GM23338 (cell line): Measurements from ENCODE around the gene OR2A12. TPM values are rescaled to one million over a fixed set of nuclear protein-coding genes. Genes with fewer than 3 reads are reported as not detected.

Experiments used
- ATAC-seq: fragments of 200-7000 bp; cut with Tn5 transposase; 3 replicates; pipeline ENCODE4 v1.9.1; 2020
- DNase-seq: peaks from one replicate; pipeline ENCODE4 v3.0.0-alpha.2; 2015; ENCODE audit warnings: low spot score
- H2AFZ ChIP-seq: fragments of 200-600 bp; sonication (generic); 2 replicates; pipeline ENCODE4 v1.8.0; 2016; ENCODE audit warnings: antibody characterized with exemption, mild to moderate bottlenecking, moderate library complexity
- H3F3A ChIP-seq: fragments of 200-600 bp; sonication (generic); replicated peaks from 2 replicates; pipeline ENCODE4 v1.8.0; 2017; ENCODE audit warnings: antibody characterized with exemption, mixed run types, low read depth
- H3K27ac ChIP-seq: fragments of 200-600 bp; sonication (generic); 2 replicates; pipeline ENCODE4 v1.6.1; 2016; ENCODE audit warnings: low read depth
- H3K27me3 ChIP-seq: fragments of 200-600 bp; sonication (generic); 2 replicates; pipeline ENCODE4 v1.8.0; 2016; ENCODE audit warnings: mild to moderate bottlenecking, mixed run types, moderate library complexity; ENCODE audit not compliant: insufficient read depth
- H3K36me3 ChIP-seq: fragments of 200-600 bp; sonication (generic); 2 replicates; pipeline ENCODE4 v1.8.0; 2016; ENCODE audit warnings: mild to moderate bottlenecking; ENCODE audit not compliant: insufficient read depth
- H3K4me1 ChIP-seq: fragments of 200-600 bp; sonication (generic); 2 replicates; pipeline ENCODE4 v1.8.0; 2016; ENCODE audit warnings: mild to moderate bottlenecking, moderate library complexity; ENCODE audit not compliant: insufficient read depth
- H3K4me2 ChIP-seq: fragments of 200-600 bp; sonication (generic); 2 replicates; pipeline ENCODE4 v1.7.1; 2017; ENCODE audit warnings: mixed run types
- H3K4me3 ChIP-seq: fragments of 200-600 bp; sonication (generic); 2 replicates; pipeline ENCODE4 v1.6.1; 2016; ENCODE audit warnings: mixed run types
- H3K79me2 ChIP-seq: fragments of 200-600 bp; sonication (generic); replicated peaks from 2 replicates; pipeline ENCODE4 v1.8.0; 2017; ENCODE audit warnings: mild to moderate bottlenecking; ENCODE audit not compliant: insufficient read depth
- H3K9me2 ChIP-seq: fragments of 200-600 bp; sonication (generic); 2 replicates; pipeline ENCODE4 v1.8.0; 2017; ENCODE audit not compliant: insufficient read depth
- H4K20me1 ChIP-seq: fragments of 200-600 bp; sonication (generic); replicated peaks from 2 replicates; pipeline ENCODE4 v1.8.0; 2017; ENCODE audit warnings: mild to moderate bottlenecking; ENCODE audit not compliant: insufficient read depth
- H3K27ac Mint-ChIP-seq: 2 replicates; pipeline ENCODE4 v1.8.0; 2020; ENCODE audit warnings: inconsistent platforms, mild to moderate bottlenecking, moderate library complexity, mixed read lengths
- H3K27me3 Mint-ChIP-seq: 3 replicates; pipeline ENCODE4 v1.8.0; 2022; ENCODE audit warnings: low read depth, mild to moderate bottlenecking, moderate library complexity, mixed read lengths, inconsistent platforms; ENCODE audit not compliant: insufficient read depth, poor library complexity
- H3K36me3 Mint-ChIP-seq: 3 replicates; pipeline ENCODE4 v1.8.0; 2021; ENCODE audit warnings: low read depth, mild to moderate bottlenecking, inconsistent platforms, moderate library complexity, mixed read lengths
- H3K4me1 Mint-ChIP-seq: 3 replicates; pipeline ENCODE4 v1.8.0; 2020; ENCODE audit warnings: mild to moderate bottlenecking, inconsistent platforms, mixed read lengths
- H3K4me3 Mint-ChIP-seq: 3 replicates; pipeline ENCODE4 v1.8.0; 2021; ENCODE audit warnings: moderate library complexity, mild to moderate bottlenecking, inconsistent platforms, mixed read lengths
- H3K9me3 Mint-ChIP-seq: 3 replicates; pipeline ENCODE4 v1.8.0; 2020; ENCODE audit warnings: moderate library complexity, mild to moderate bottlenecking, inconsistent platforms, mixed read lengths
- EZH2 ChIP-seq: fragments of 200-600 bp; sonication (generic); IDR thresholded peaks from one replicate; pipeline ENCODE4 v1.8.0; 2017; ENCODE audit warnings: antibody characterized with exemption, mild to moderate bottlenecking, low read depth; ENCODE audit not compliant: unreplicated experiment
- JUNB ChIP-seq: IDR thresholded peaks from one replicate; pipeline ENCODE4 v1.6.1; 2016; ENCODE audit warnings: antibody characterized with exemption; ENCODE audit not compliant: unreplicated experiment
- POLR2AphosphoS5 ChIP-seq: IDR thresholded peaks from 2 replicates; pipeline ENCODE4 v1.6.1; 2016; ENCODE audit warnings: antibody characterized with exemption, low read depth
- STAT1 ChIP-seq: IDR thresholded peaks from one replicate; pipeline ENCODE4 v1.6.1; 2016; ENCODE audit warnings: antibody characterized with exemption; ENCODE audit not compliant: unreplicated experiment
- ZNF114 ChIP-seq: fragments of 250-450 bp; sonication (Bioruptor Pico); IDR thresholded peaks from 2 replicates; pipeline ENCODE4 v1.5.0; 2020; ENCODE audit warnings: mild to moderate bottlenecking, moderate library complexity
- polyA plus RNA-seq: library from polyadenylated mRNA; unstranded; fragments of >200 nt; fragmentation: Nextera tagmentation; extraction: Ambion mirVana; gene quantifications from 2 replicates; pipeline ENCODE4 v1.2.1, GENCODE V29; 2016
- small RNA-seq: library from RNA; depleted of rRNA; stranded (forward); fragments of <200 nt; gene quantifications from one replicate; pipeline ENCODE3, GENCODE V24; 2014; ENCODE audit warnings: low replicate concordance
- total RNA-seq: library from RNA; depleted of rRNA; stranded (reverse); fragments of >200 nt; shearing (Covaris generic); gene quantifications from 2 replicates; pipeline ENCODE4 v1.2.3, GENCODE V29; 2014; rRNA removed
- TF ChIP-seq, protein P1 (sequence below): IDR thresholded peaks from 2 replicates; pipeline ENCODE4 v1.6.1; 2016; ENCODE audit warnings: antibody characterized with exemption
- TF ChIP-seq, protein P2 (sequence below): IDR thresholded peaks from one replicate; pipeline ENCODE4 v1.6.1; 2018; ENCODE audit warnings: antibody characterized with exemption; ENCODE audit not compliant: unreplicated experiment

The OR2A12 gene
- total and polyA plus RNA-seq, 2 experiments from 2014 or later, result not detected

DNA sequence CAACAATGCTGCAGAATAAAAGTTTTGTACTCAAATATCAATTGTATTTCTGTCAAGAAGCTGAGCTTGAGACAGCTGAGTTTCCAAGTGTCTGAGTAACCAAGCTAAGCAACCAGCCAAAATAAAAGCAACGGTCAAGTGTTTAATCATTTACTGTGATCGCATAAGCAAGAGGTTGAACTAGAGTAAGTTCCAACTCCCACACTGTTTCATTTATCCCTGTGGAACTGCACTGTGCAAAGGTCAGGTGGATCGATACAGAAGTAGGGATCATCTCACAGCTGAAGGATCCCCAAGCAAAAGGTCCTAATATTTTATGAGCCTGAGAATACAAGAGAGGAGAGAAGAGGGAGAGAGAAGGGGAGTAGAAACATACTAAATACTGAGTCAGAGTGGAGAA lies 58.3 kb downstream of the OR2A12 start:
- no peaks in the 10 kb centered on the region for H3K4me1 Mint-ChIP-seq
- Histone ChIP-seq H3K36me3 (no peaks in the 10 kb centered on the region), H3K79me2 (no peaks in the 10 kb centered on the region), H3K4me1 (no peaks in the 10 kb centered on the region), H3K4me2 (no peak overlapping the region), H4K20me1 (no peaks in the 10 kb centered on the region), H3K27ac (no peak overlapping the region), H3F3A (no peaks in the 10 kb centered on the region), H3K27me3 (no peaks in the 10 kb centered on the region), H3K4me3 (no peak overlapping the region), H2AFZ (no peak overlapping the region), H3K9me2 (no peaks in the 10 kb centered on the region; the same call in 1 of the 2 replicates)
- ATAC-seq (no peak), DNase-seq (no peak)
- no peak for TF ChIP-seq ZNF114 (CRISPR knock-in tag)
- H3K36me3 Mint-ChIP-seq, result peaks cover 10% of the 10 kb centered on the region
- H3K9me3 Mint-ChIP-seq, result peaks cover 39% of the 10 kb centered on the region
- no peaks in the 10 kb centered on the region for H3K27me3 Mint-ChIP-seq
- H3K4me3 Mint-ChIP-seq, result no peak overlapping the region
- no peak overlapping the region for H3K27ac Mint-ChIP-seq

DNA sequence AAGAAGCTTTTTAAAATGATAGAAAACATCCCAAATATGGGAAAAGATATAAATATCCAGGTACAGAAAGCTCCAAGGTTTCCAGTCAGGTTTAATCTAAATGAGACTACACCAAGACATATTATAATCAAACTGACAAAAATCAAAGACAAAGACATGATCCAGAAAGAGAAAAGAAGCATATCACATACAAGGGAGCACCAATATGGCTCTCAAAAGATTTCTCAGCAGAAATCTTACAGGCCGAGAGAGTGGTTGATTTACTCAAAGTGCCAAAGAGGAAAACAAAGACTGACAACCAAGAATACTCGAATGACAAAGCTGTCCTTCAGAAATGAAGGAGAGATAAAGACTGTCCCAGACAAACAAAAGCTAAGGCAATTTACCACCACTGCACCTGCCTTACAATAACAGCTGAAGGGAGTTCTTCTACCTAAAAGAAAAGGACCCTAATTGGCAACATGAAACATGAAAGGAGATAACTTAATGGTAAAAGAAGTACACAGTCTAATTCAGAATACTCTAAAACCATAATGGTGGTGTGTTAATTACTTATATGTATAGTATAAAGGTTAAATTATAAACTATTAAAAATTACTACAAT lies 62.2 kb downstream of the OR2A12 start:
- Histone ChIP-seq H3F3A (no peaks in the 10 kb centered on the region), H4K20me1 (no peaks in the 10 kb centered on the region), H3K9me2 (no peaks in the 10 kb centered on the region; the same call in 1 of the 2 replicates), H3K4me3 (no peak overlapping the region), H3K4me1 (no peaks in the 10 kb centered on the region), H3K27ac (no peak overlapping the region), H3K27me3 (no peaks in the 10 kb centered on the region), H3K36me3 (no peaks in the 10 kb centered on the region), H3K4me2 (no peak overlapping the region), H2AFZ (no peak overlapping the region), H3K79me2 (no peaks in the 10 kb centered on the region)
- Mint-ChIP-seq H3K27me3 (no peaks in the 10 kb centered on the region), H3K9me3 (peaks cover 51% of the 10 kb centered on the region), H3K4me1 (no peaks in the 10 kb centered on the region), H3K4me3 (no peak overlapping the region), H3K36me3 (peaks cover 14% of the 10 kb centered on the region), H3K27ac (no peak overlapping the region)
- ATAC-seq (no peak), DNase-seq (no peak)
- TF ChIP-seq JUNB (no peak), POLR2AphosphoS5 (no peak), EZH2 (no peak), STAT1 (no peak)
- TF ChIP-seq, protein P1, sequence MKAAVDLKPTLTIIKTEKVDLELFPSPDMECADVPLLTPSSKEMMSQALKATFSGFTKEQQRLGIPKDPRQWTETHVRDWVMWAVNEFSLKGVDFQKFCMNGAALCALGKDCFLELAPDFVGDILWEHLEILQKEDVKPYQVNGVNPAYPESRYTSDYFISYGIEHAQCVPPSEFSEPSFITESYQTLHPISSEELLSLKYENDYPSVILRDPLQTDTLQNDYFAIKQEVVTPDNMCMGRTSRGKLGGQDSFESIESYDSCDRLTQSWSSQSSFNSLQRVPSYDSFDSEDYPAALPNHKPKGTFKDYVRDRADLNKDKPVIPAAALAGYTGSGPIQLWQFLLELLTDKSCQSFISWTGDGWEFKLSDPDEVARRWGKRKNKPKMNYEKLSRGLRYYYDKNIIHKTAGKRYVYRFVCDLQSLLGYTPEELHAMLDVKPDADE, result no peak
- TF ChIP-seq, protein P2, sequence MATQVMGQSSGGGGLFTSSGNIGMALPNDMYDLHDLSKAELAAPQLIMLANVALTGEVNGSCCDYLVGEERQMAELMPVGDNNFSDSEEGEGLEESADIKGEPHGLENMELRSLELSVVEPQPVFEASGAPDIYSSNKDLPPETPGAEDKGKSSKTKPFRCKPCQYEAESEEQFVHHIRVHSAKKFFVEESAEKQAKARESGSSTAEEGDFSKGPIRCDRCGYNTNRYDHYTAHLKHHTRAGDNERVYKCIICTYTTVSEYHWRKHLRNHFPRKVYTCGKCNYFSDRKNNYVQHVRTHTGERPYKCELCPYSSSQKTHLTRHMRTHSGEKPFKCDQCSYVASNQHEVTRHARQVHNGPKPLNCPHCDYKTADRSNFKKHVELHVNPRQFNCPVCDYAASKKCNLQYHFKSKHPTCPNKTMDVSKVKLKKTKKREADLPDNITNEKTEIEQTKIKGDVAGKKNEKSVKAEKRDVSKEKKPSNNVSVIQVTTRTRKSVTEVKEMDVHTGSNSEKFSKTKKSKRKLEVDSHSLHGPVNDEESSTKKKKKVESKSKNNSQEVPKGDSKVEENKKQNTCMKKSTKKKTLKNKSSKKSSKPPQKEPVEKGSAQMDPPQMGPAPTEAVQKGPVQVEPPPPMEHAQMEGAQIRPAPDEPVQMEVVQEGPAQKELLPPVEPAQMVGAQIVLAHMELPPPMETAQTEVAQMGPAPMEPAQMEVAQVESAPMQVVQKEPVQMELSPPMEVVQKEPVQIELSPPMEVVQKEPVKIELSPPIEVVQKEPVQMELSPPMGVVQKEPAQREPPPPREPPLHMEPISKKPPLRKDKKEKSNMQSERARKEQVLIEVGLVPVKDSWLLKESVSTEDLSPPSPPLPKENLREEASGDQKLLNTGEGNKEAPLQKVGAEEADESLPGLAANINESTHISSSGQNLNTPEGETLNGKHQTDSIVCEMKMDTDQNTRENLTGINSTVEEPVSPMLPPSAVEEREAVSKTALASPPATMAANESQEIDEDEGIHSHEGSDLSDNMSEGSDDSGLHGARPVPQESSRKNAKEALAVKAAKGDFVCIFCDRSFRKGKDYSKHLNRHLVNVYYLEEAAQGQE, result no peak

Small RNA genes within 50 kb of the gene (small RNA-seq; reads per million reads assigned to genes)
- not detected for gene OR2A41P

Other genes starting within 250 kb of the OR2A12 start
- 27.2 and 31.3 TPM in 2 replicates for gene TCAF1, start 184.1 kb upstream of the OR2A12 start, total RNA-seq
- 13.5 and 15.5 TPM in 2 replicates for gene TCAF1, start 184.1 kb upstream of the OR2A12 start, polyA plus RNA-seq
- gene OR2F2, start 151.0 kb upstream of the OR2A12 start, total RNA-seq, result not detected in 2 replicates
- gene OR2F2, start 151.0 kb upstream of the OR2A12 start, polyA plus RNA-seq, result not detected in 2 replicates
- gene OR2F1, start 131.4 kb upstream of the OR2A12 start, total RNA-seq, result 0.04 TPM in 1 of 2 replicates, not detected in the other
- not detected in 2 replicates for gene OR2F1, start 131.4 kb upstream of the OR2A12 start, polyA plus RNA-seq
- gene OR6B1, start 86.0 kb upstream of the OR2A12 start, total RNA-seq, result not detected in 2 replicates
- not detected in 2 replicates for gene OR6B1, start 86.0 kb upstream of the OR2A12 start, polyA plus RNA-seq
- gene OR2A5, start 37.3 kb upstream of the OR2A12 start, total RNA-seq, result not detected in 2 replicates
- gene OR2A5, start 37.3 kb upstream of the OR2A12 start, polyA plus RNA-seq, result not detected in 2 replicates
- gene OR2A25, start 16.5 kb upstream of the OR2A12 start, total RNA-seq, result not detected in 2 replicates
- gene OR2A25, start 16.5 kb upstream of the OR2A12 start, polyA plus RNA-seq, result not detected in 2 replicates
- gene OR2A2, start 23.3 kb downstream of the OR2A12 start, total RNA-seq, result not detected in 2 replicates
- gene OR2A2, start 23.3 kb downstream of the OR2A12 start, polyA plus RNA-seq, result not detected in 2 replicates
- gene OR2A14, start 36.9 kb downstream of the OR2A12 start, total RNA-seq, result not detected in 2 replicates
- not detected in 2 replicates for gene OR2A14, start 36.9 kb downstream of the OR2A12 start, polyA plus RNA-seq
- 3.4 and 10.1 TPM in 2 replicates for gene CTAGE4, start 97.2 kb downstream of the OR2A12 start, total RNA-seq
- 4.3 and 4.9 TPM in 2 replicates for gene CTAGE4, start 97.2 kb downstream of the OR2A12 start, polyA plus RNA-seq
- 21.4 and 26.3 TPM in 2 replicates for gene ARHGEF35, start 109.6 kb downstream of the OR2A12 start, total RNA-seq
- 27.6 and 32.3 TPM in 2 replicates for gene ARHGEF35, start 109.6 kb downstream of the OR2A12 start, polyA plus RNA-seq
- gene OR2A42, start 153.3 kb downstream of the OR2A12 start, total RNA-seq, result 0.27 and 0.28 TPM in 2 replicates
- 1.8 and 2.1 TPM in 2 replicates for gene OR2A42, start 153.3 kb downstream of the OR2A12 start, polyA plus RNA-seq
- gene OR2A7, start 178.5 kb downstream of the OR2A12 start, total RNA-seq, result 1.6 and 2.2 TPM in 2 replicates
- 1.7 and 3.2 TPM in 2 replicates for gene OR2A7, start 178.5 kb downstream of the OR2A12 start, polyA plus RNA-seq
- gene CTAGE8, start 183.0 kb downstream of the OR2A12 start, total RNA-seq, result 0.52 and 1.4 TPM in 2 replicates
- 1.3 and 3.1 TPM in 2 replicates for gene CTAGE8, start 183.0 kb downstream of the OR2A12 start, polyA plus RNA-seq
- gene OR2A1, start 226.1 kb downstream of the OR2A12 start, total RNA-seq, result 0.10 TPM in 1 of 2 replicates, not detected in the other
- gene OR2A1, start 226.1 kb downstream of the OR2A12 start, polyA plus RNA-seq, result 1.2 and 1.6 TPM in 2 replicates